A549 (cell line): ENCODE results near the gene EEIG1. TPM values are rescaled to one million over a fixed set of nuclear protein-coding genes. Genes with fewer than 3 reads are reported as not detected.

Experiments used
- ATAC-seq, 2 experiments: fragments of 200-7000 bp in 1 of 2; fragments of >200 bp in 1 of 2; cut with Nextera tagmentation in 1 of 2; cut with Tn5 transposase in 1 of 2; 3 replicates each; pipeline versions ENCODE4 v1.8.0 to v1.9.1; 2018 to 2020; ENCODE audit warnings: mild to moderate bottlenecking in 1 of 2, moderate library complexity in 1 of 2
- CTCF ChIA-PET: fragments of 300-600 bp; sonication (Branson Sonifier 250); formaldehyde crosslinking; extraction: SDS; loops from one replicate; lab custom pipeline; 2021; ENCODE audit warnings: antibody characterized with exemption, inconsistent platforms; lab: Yijun Ruan, JAX
- POLR2A ChIA-PET: fragments of 350-600 bp; formaldehyde crosslinking; extraction: SDS; loops from one replicate; lab custom pipeline; 2021; ENCODE audit warnings: antibody characterized with exemption, inconsistent platforms; lab: Yijun Ruan, JAX
- DNase-seq, 2 experiments: peaks; one replicate each; pipeline versions ENCODE4 v3.0.0 to v3.0.0-alpha.2; 2011 to 2016; ENCODE audit warnings: low read depth in 1 of 2, low spot score in 1 of 2
- FAIRE-seq: peaks from 2 replicates; lab custom pipeline; 2011; peaks lifted over from hg19 to GRCh38; lab: Jason Lieb, UNC
- H3K27ac ChIP-seq, 2 experiments: fragments of >200 bp; sonication (Bioruptor Twin); formaldehyde crosslinking; 3 replicates each; pipeline ENCODE4 v1.5.1; 2016 to 2017
- H3K4me1 ChIP-seq: fragments of >200 bp; sonication (Bioruptor Twin); formaldehyde crosslinking; 3 replicates; pipeline ENCODE4 v1.6.1; 2016
- H3K4me2 ChIP-seq: fragments of >200 bp; sonication (Bioruptor Twin); formaldehyde crosslinking; 3 replicates; pipeline ENCODE4 v1.6.1; 2016
- H3K4me3 ChIP-seq: fragments of >200 bp; sonication (Bioruptor Twin); formaldehyde crosslinking; 3 replicates; pipeline ENCODE4 v1.5.1; 2016
- H3K9me3 ChIP-seq: fragments of >200 bp; sonication (Bioruptor Twin); formaldehyde crosslinking; 3 replicates; pipeline ENCODE4 v1.6.1; 2016
- ATOH8 ChIP-seq: fragments of 250-450 bp; sonication (Bioruptor Pico); IDR thresholded peaks from 2 replicates; pipeline ENCODE4 v1.5.0; 2020; ENCODE audit warnings: low read depth, mild to moderate bottlenecking, moderate library complexity
- CHD4 ChIP-seq: fragments of 200-600 bp; sonication (generic); IDR thresholded peaks from 2 replicates; pipeline ENCODE4 v1.6.1; 2016; ENCODE audit warnings: antibody characterized with exemption, mild to moderate bottlenecking, borderline replicate concordance
- E2F6 ChIP-seq: IDR thresholded peaks from 2 replicates; pipeline ENCODE4 v1.6.1; 2012; ENCODE audit warnings: low read depth, borderline replicate concordance
- EHF ChIP-seq: fragments of 250-450 bp; sonication (Bioruptor Pico); IDR thresholded peaks from 2 replicates; pipeline ENCODE4 v1.5.0; 2020; ENCODE audit warnings: mild to moderate bottlenecking
- EHMT2 ChIP-seq: fragments of 200-600 bp; sonication (generic); IDR thresholded peaks from 2 replicates; pipeline ENCODE4 v1.6.1; 2016; ENCODE audit warnings: antibody characterized with exemption, low read depth, mild to moderate bottlenecking, moderate library complexity
- FOSL2 ChIP-seq, 2 experiments: fragments of 450-650 bp in 1 of 2; fragments of >200 bp in 1 of 2; sonication (Bioruptor Twin) in 1 of 2; formaldehyde crosslinking; IDR thresholded peaks; 2 replicates each; pipeline versions ENCODE4 v1.5.0 to v1.6.1; 2016 to 2020; ENCODE audit warnings: mild to moderate bottlenecking in 1 of 2, moderate library complexity in 1 of 2
- FOXS1 ChIP-seq: fragments of 250-450 bp; sonication (Bioruptor Pico); IDR thresholded peaks from 2 replicates; pipeline ENCODE4 v1.5.0; 2020; ENCODE audit warnings: mild to moderate bottlenecking, moderate library complexity
- GATA3 ChIP-seq: IDR thresholded peaks from 2 replicates; pipeline ENCODE4 v1.6.1; 2012; ENCODE audit warnings: borderline replicate concordance
- HDAC2 ChIP-seq: fragments of 200-600 bp; sonication (generic); IDR thresholded peaks from 2 replicates; pipeline ENCODE4 v1.6.1; 2016
- HOXA7 ChIP-seq: fragments of 250-450 bp; sonication (Bioruptor Pico); IDR thresholded peaks from 2 replicates; pipeline ENCODE4 v1.5.0; 2020; ENCODE audit warnings: mild to moderate bottlenecking, moderate library complexity
- HOXB13 ChIP-seq: fragments of 250-450 bp; sonication (Bioruptor Pico); IDR thresholded peaks from 2 replicates; pipeline ENCODE4 v1.5.0; 2020; ENCODE audit warnings: low read depth, mild to moderate bottlenecking, moderate library complexity
- HOXB5 ChIP-seq: fragments of 250-450 bp; sonication (Bioruptor Pico); IDR thresholded peaks from 2 replicates; pipeline ENCODE4 v1.5.0; 2020; ENCODE audit warnings: mild to moderate bottlenecking, moderate library complexity
- KDM5A ChIP-seq: fragments of 200-600 bp; sonication (generic); IDR thresholded peaks from 2 replicates; pipeline ENCODE4 v1.6.1; 2016; ENCODE audit warnings: antibody characterized with exemption, mild to moderate bottlenecking
- MAFK ChIP-seq: fragments of 450-650 bp; IDR thresholded peaks from 2 replicates; pipeline ENCODE4 v1.6.1; 2014; ENCODE audit not compliant: partially characterized antibody
- MAX ChIP-seq: IDR thresholded peaks from 2 replicates; pipeline ENCODE4 v1.6.1; 2012
- PHF8 ChIP-seq: fragments of 200-600 bp; sonication (generic); IDR thresholded peaks from 2 replicates; pipeline ENCODE4 v1.6.1; 2016; ENCODE audit warnings: low read depth, mild to moderate bottlenecking, antibody characterized with exemption, moderate library complexity, borderline replicate concordance
- POLR2AphosphoS2 ChIP-seq: conservative IDR thresholded peaks from 2 replicates; pipeline ENCODE4 v1.6.1; 2012; ENCODE audit warnings: low read length, improper control_type of control experiment, inconsistent platforms
- RAD21 ChIP-seq, 2 experiments: fragments of >200 bp in 1 of 2; sonication (Bioruptor Twin) in 1 of 2; formaldehyde crosslinking in 1 of 2; IDR thresholded peaks in 1 of 2; conservative IDR thresholded peaks in 1 of 2; 2 replicates in 1 of 2; 3 replicates in 1 of 2; pipeline ENCODE4 v1.6.1; 2012 to 2018; ENCODE audit warnings: inconsistent platforms in 1 of 2
- RARB ChIP-seq: fragments of 250-450 bp; sonication (Bioruptor Pico); IDR thresholded peaks from 2 replicates; pipeline ENCODE4 v1.8.0; 2021; ENCODE audit warnings: mild to moderate bottlenecking, moderate library complexity
- USF2 ChIP-seq: fragments of 450-650 bp; IDR thresholded peaks from 2 replicates; pipeline ENCODE4 v1.6.1; 2014; ENCODE audit warnings: antibody characterized with exemption
- ZFP36 ChIP-seq: fragments of 450-650 bp; IDR thresholded peaks from 2 replicates; pipeline ENCODE4 v1.6.1; 2014; ENCODE audit warnings: borderline replicate concordance; ENCODE audit not compliant: partially characterized antibody
- ZNF302 ChIP-seq: fragments of 250-450 bp; sonication (Bioruptor Pico); IDR thresholded peaks from 2 replicates; pipeline ENCODE4 v1.9.0; 2021; ENCODE audit warnings: inconsistent platforms, mild to moderate bottlenecking, moderate library complexity
- WGBS: methylation state at CpG from one replicate; pipeline ENCODE4 v1.1.6; 2017; ENCODE audit errors: missing lambda C conversion rate; 5-methylcytosine and 5-hydroxymethylcytosine counted together
- polyA plus RNA-seq, 4 experiments: library from polyadenylated mRNA; depleted of rRNA in 3 of 4; stranded (reverse); fragments of >200 nt; fragmentation: RNase III in 1 of 4; extraction: RNeasy Plus Mini Kit Qiagen cat#74134 plus additional on column Dnase treatment in 1 of 4; gene quantifications; 2 replicates in 3 of 4; 3 replicates in 1 of 4; pipeline ENCODE4 v1.2.3, GENCODE V29; 2011 to 2017

Gene EEIG1
- polyA plus RNA-seq, 2 of the 4 experiments (the other 2 are of a cell fraction) = 30.3 to 33.0 TPM

- FAIRE-seq = no peak
- 98% methylated on average over 5 of the region's 5 CpGs for WGBS
- CTCF ChIA-PET = interaction anchor here (2.9 to 9.0 kb wide), 2 partner anchors 27 to 64 kb away, joined by 11 to 69 read pairs; no protein-coding TSS in a partner anchor
- DNase-seq = no peak
- Histone ChIP-seq H3K27ac (peak overlapping the region; percentile 75 to 91), H3K4me3 (no peak overlapping the region), H3K9me3 (peaks cover 6% of the 10 kb centered on the region; the same call in 2 of the 3 replicates), H3K4me2 (no peak overlapping the region), H3K4me1 (peaks cover 46% of the 10 kb centered on the region)
- POLR2A ChIA-PET = no interaction called here
- no peak for ATAC-seq
- TF ChIP-seq ATOH8 = no peak
- no peak for TF ChIP-seq MAX
- TF ChIP-seq MAFK = no peak
- no peak for TF ChIP-seq HDAC2
- no peak for TF ChIP-seq PHF8
- no peak for TF ChIP-seq FOSL2 (IDR thresholded peaks at IDR 0.05)
- no peak for TF ChIP-seq FOSL2 (CRISPR knock-in tag; IDR thresholded peaks at IDR 0.05)
- TF ChIP-seq ZFP36 = no peak
- no peak for TF ChIP-seq RARB (CRISPR knock-in tag)
- no peak for TF ChIP-seq POLR2AphosphoS2
- no peak for TF ChIP-seq HOXB13
- no peak for TF ChIP-seq USF2
- no peak for TF ChIP-seq EHMT2
- no peak for TF ChIP-seq FOXS1 (CRISPR knock-in tag)
Measured at GRCh38 chr9:128008171-128008570, 27.4 kb upstream of the EEIG1 start.

GRCh38 chr9:128007566-128008138 lies 26.9 kb upstream of the EEIG1 start:
- H3K27ac ChIP-seq = peak overlapping the region; percentile 75 to 91
- POLR2A ChIA-PET = interaction anchor here (0.7 to 0.9 kb wide), 2 partner anchors 27 to 55 kb away, joined by 3 read pairs; partner anchors contain the start of gene EEIG1
- H3K9me3 ChIP-seq = peaks cover 6% of the 10 kb centered on the region; the same call in 2 of the 3 replicates
- H3K4me1 ChIP-seq = peaks cover 46% of the 10 kb centered on the region
- DNase-seq (peak in 1 of 2 experiments; percentile 89), ATAC-seq (peak; percentile 19 to 39; a peak in 4 of 6 replicates), FAIRE-seq (peak; percentile 46)
- no peak overlapping the region for H3K4me3 ChIP-seq
- WGBS = 56% methylated on average over 10 of the region's 10 CpGs
- H3K4me2 ChIP-seq = peak overlapping the region; percentile 45
- TF ChIP-seq CHD4 = no peak
- peak; percentile 60; the same call in 1 of the 2 replicates for TF ChIP-seq HOXB13
- TF ChIP-seq HOXB5 (CRISPR knock-in tag) = no peak
- 0 out of 2 replicates have a peak, but pooled peaks have one; percentile 26 for TF ChIP-seq ZNF302 (CRISPR knock-in tag)
- no peak for TF ChIP-seq FOSL2 (IDR thresholded peaks at IDR 0.05)
- peak; percentile 32; the same call in 1 of the 2 replicates for TF ChIP-seq FOSL2 (CRISPR knock-in tag; IDR thresholded peaks at IDR 0.05)
- TF ChIP-seq EHF (CRISPR knock-in tag) = peak; percentile 79
- TF ChIP-seq RAD21 (conservative IDR thresholded peaks at IDR 0.05 in 1 of 2, IDR thresholded peaks at IDR 0.05 in 1 of 2) = 0 out of 5 replicates have a peak, but pooled peaks of 1 of the 2 experiments have one; percentile 8
- TF ChIP-seq HOXA7 (CRISPR knock-in tag) = no peak
- TF ChIP-seq GATA3 = peak; percentile 47
- TF ChIP-seq MAX = 0 out of 2 replicates have a peak, but pooled peaks have one; percentile 43
- TF ChIP-seq E2F6 = peak; percentile 21; the same call in 1 of the 2 replicates
- no peak for TF ChIP-seq KDM5A
- CTCF ChIA-PET = interaction anchor here (1.3 to 9.0 kb wide), 5 partner anchors 13 to 64 kb away, joined by 3 to 69 read pairs (median 5); no protein-coding TSS in a partner anchor
